GM19438 (cell line): ENCODE measurements around the gene S100A11.

Experiments used
- ATAC-seq: cut with Tn5 transposase; IDR thresholded peaks from one replicate; pipeline ENCODE4 v1.9.1; 2021; ENCODE audit warnings: low read depth; ENCODE audit not compliant: unreplicated experiment

Gene S100A11

GRCh38 chr1:152005360-152005912 is 31.4 kb downstream of the S100A11 start:
- no peak for ATAC-seq

DNA sequence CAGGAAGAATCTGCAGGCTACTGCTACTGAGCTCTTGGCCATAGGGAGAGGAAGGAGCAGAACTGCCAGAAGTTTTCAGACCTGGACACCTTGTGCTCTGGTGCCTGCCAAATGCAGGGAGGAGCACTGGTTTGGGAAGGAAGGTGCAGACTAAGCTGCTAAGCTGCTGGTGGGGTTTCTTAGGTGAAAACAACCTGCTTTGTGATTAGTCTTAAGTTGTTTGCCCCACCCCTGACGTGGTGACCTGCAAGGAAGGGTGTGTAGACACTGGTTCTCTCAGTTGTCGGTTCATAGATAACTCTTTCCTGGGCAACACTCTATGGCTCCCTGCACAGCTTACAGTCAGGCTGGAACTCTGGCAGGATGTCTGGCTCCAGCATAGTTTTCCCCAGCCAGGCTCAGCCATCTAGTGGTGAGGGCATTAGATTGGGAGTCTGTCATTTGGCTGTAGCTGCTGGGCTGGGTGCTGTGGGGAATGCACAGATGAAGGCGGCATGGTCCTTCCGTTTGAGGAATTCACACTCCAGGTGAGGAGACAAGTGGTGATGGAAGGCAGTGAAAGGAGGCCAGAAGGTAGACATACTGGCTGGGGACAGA is 32.9 kb downstream of the S100A11 start:
- no peak for ATAC-seq

- no peak for ATAC-seq
These were observed 33.8 kb downstream of the S100A11 start for GRCh38 chr1:152002960-152003359.

DNA sequence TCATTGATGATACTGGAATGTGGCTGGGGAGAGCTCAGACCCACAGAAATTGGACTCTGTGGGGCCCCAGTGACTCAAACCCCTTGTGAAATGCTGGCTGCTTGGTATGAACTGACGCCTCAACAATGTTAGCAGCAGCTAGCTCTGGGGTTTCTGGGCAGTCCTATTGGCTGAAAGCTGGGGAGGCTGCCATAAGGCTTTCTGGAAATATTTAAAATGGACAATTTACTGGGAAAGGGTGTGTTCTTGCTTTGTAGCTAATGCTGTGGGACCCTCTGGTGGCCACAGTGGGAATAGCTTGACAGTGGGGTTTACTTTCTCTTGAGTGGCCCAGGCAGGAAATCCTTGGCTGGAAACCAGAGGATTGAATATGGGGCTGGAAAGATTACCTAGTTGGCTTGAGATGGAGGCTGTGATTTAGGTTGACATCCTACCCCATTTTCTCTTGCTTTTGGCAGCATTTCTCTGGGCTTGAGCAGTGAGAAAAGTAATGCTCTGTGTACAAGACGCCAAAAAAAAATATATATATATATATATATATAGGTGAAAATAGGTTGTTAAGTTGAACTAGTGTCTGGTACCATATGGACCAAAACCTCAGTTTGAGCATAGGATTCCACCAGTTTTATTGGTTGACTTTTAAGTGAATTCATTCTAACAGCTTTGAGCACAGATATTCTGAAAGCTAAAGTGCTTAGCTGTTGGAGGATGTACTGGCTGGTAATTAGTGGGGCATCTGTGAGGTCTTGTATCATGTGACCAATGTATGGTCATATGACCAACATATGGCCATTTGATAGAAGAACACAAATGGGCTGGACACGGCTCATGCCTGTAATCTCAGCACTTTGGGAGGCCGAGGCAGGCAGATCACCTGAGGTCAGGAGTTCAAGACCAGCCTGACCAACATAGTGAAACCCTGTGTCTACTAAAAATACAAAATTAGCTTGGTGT is 34.9 kb downstream of the S100A11 start:
- ATAC-seq: no peak

DNA sequence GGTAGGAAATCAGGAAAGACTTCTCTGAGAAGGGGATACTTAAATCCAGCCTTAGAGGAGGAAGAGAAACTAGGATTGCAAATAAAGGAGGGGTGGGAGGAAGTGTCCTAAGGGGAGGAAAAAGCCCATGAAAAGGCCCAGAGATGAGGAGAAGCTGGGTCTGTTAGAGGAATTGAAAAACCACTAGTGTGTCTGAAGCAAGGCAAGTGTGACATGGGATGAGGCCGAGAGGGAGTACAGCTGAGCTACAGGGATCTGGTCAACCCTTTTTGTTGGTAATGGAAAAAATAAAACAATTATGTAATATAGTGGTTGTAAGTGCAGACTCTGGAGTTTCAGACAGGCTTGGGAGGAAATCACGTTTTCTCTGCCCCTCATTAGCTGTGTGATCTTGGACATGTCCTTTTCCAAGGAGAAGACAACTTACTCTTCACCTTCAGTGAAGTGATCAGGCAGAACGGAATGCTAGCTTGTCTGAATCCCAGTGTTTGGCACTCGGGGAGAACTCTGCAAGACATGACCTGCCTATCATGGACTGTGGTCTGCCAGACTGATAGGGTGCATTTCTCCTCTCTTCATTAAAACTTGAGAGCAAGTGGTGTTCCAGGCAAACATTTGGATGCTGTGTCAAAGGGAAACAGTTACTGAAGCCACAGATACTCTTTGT is 35.7 kb downstream of the S100A11 start:
- ATAC-seq: no peak

GRCh38 chr1:151998611-151999362 is 38.0 kb downstream of the S100A11 start:
- no peak for ATAC-seq

DNA sequence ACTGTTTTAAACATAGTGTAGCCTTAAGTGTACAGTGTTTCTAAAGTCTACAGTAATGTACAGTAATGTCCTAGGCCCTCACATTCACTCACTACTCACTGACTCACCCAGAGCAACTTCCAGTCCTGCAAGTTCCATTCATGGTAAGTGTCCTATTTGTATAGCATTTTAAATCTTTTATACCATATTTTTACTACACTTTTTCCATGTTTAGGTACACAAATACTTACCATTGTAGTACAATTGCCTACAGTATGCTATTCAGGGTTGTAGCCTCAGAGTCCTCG is 39.6 kb downstream of the S100A11 start:
- ATAC-seq: no peak

GRCh38 chr1:151995774-151996173 is 41.0 kb downstream of the S100A11 start:
- no peak for ATAC-seq

- no peak for ATAC-seq
These were observed 41.8 kb downstream of the S100A11 start for GRCh38 chr1:151994956-151995355.

GRCh38 chr1:151993734-151994496 is 42.9 kb downstream of the S100A11 start, which contains the start of gene S100A10:
TSS of gene S100A10 (minus strand) at chr1:151993859. CDS start at chr1:151986230, 7,629 bp downstream.
- no peak for ATAC-seq

DNA sequence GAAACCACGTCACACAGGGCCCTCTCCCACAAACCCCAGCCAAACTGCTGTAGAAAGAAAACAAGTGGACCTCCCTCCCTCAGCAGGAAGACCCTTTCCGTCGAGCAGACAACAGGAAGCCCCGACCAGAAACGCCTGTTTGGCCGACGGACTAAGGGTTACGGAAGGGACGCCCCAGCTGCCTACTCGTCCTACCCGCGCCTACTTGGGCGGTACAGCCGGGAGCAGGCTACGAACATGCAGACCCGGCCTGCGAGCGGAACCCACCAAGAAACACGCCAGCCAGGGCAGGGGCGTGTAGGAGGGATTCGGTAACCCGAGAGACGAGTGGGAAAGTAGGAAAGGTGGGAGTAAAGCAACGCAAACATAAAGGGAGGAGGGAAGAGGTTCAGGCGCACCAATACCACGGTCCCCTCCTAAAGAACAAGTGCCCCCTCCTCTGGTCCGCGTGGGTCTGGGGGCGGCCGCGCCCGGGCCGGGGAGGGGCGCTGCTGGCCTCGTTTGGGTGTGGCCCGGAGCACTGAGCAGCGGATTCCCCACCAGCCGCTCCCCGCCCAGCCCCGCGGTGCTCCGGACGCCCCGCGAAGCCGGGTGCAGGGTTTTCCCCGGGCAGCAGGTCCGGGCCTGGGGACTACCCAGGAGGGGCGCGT is 43.6 kb downstream of the S100A11 start:
- ATAC-seq: no peak

GRCh38 chr1:151992303-151993083 is 44.3 kb downstream of the S100A11 start:
- no peak for ATAC-seq

GRCh38 chr1:151991663-151992302 is 45.0 kb downstream of the S100A11 start:
- ATAC-seq: no peak

GRCh38 chr1:151990856-151991198 is 46.0 kb downstream of the S100A11 start:
- ATAC-seq: no peak

- ATAC-seq: no peak
These were observed 46.5 kb downstream of the S100A11 start for GRCh38 chr1:151990058-151990855.

DNA sequence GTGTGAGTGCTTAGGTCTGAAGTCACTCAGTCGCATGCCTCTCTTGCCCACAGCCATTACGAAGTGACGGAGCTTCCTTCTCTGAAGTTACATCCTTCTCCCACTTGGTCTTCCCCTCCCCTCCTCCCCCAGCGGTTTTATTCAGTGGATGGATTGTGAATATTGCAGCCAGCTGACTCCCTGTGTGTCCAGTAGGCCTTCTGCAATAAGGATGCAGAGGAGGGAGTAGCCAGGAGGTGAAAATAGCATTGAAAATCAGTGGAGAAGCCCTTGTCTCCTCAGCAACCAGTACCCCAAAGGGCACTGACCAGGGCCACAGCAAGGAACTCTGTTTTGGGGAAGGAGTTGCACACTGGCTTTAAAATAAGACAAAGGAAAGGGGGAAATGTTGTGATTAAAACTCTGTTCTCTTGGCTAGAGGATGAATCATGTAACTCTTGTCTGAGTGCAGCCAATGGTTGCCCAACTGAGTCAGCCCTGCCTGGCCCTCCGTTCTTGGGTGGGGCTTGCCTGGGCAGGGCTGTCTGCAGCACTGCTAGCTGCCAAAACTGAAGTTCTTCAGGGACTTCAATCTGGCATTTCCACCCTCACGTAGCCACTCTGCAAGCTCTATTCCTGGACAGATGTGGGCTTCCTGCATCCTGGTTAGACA is 47.5 kb downstream of the S100A11 start:
- ATAC-seq: no peak

- no peak for ATAC-seq
These were observed 48.3 kb downstream of the S100A11 start for GRCh38 chr1:151988405-151988923.
